Measurements from ENCODE around the gene PRKD2. TPM values are rescaled to one million over a fixed set of nuclear protein-coding genes. Genes with fewer than 3 reads are reported as not detected.
A peak's percentile ranks its signal among the peaks of the same experiment; 100 is the strongest.

Gene PRKD2
- total and polyA plus RNA-seq, 10 of the 15 experiments (the other 5 are each of a cell fraction or from before 2014, with no cell fraction given), result 2.3 to 98.8 (median 32.9) TPM

DNA sequence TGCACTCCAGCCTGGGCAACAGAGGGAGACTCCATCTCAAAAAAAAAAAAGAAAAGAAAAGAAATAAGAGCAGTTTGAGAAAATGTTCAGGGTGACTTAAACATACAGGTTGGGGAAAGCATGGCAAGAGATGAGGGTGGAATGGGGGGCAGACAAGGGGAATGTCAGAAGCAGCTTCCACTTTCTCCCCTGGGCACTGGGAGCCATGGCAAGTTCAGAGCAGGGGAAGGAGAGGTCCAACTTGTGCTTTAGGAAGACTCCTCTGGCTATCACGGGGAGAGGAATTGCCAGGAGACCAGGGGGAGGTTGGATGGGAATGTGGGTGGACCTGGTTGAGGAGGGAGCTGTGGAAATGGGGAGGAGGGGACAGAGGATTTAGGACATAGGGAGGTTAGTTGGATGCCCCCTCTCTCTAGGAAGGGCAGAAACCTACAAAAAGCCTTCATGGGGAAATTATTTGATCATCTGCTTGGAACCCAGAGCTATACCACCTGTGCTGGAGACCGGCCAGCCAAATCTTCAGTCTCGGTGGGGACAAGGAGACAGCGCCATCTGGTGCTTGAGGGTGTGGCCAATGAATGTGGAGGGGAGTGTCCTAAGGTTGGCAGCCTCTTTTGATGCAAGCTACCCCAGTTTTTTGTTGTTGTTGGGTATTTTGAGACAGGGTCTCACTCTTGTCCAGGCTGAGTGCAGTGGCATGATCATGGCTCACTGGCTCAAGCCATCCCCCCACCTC is 36.7 kb upstream of the PRKD2 start:
- Histone ChIP-seq H3K27ac (ENCODE audit: control insufficient read depth, insufficient read depth) (no peak overlapping the region), H3K27me3 (replicated peaks in 1 of 2; ENCODE audit: control insufficient read depth in 2 of 2, insufficient read depth in 2 of 2, low read length in 1 of 2) (no peaks in the 10 kb centered on the region), H3K9ac (ENCODE audit: control insufficient read depth, insufficient read depth, low read length) (no peak overlapping the region), H3K4me3 (no peak overlapping the region), H4K20me1 (ENCODE audit: control insufficient read depth, insufficient read depth) (no peaks in the 10 kb centered on the region; the same call in 1 of the 2 replicates), H3K4me1 (ENCODE audit: control insufficient read depth, insufficient read depth, low read length) (no peaks in the 10 kb centered on the region), H3K4me2 (ENCODE audit: control insufficient read depth, insufficient read depth) (no peak overlapping the region), H3K9me3 (replicated peaks; ENCODE audit: control insufficient read depth, insufficient read depth, low read length) (no peaks in the 10 kb centered on the region), H3K36me3 (ENCODE audit: control insufficient read depth in 2 of 2, insufficient read depth in 2 of 2, low read length in 1 of 2) (no peaks in the 10 kb centered on the region; a peak in 1 of 4 replicates), H2AFZ (ENCODE audit: control insufficient read depth, low read depth, low read length) (no peak overlapping the region), H3K79me2 (ENCODE audit: control insufficient read depth, insufficient read depth, low read length) (no peaks in the 10 kb centered on the region)
- peak; percentile 79 for FAIRE-seq
- CTCF ChIA-PET, result interaction anchor here (0.6 to 8.9 kb wide), 41 partner anchors 8 to 420 kb away, joined by 3 to 134 read pairs (median 5); partner anchors contain the start of genes DACT3 and SLC1A5
- in situ Hi-C loops (cut with MboI) (loop anchor here (5.0 kb wide), 1 partner anchor 89 kb away; no protein-coding TSS in a partner anchor), intact Hi-C loops (cut with micrococcal nuclease; ENCODE audit: unreplicated experiment) (loop anchor here (5.0 kb wide), 1 partner anchor 226 kb away; no protein-coding TSS in a partner anchor)
- RAD21 ChIA-PET (ENCODE audit: unreplicated experiment), result interaction anchor here (0.7 to 1.7 kb wide), 9 partner anchors 35 to 224 kb away, joined by 3 to 19 read pairs (median 5); no protein-coding TSS in a partner anchor
- DNase-seq (ENCODE audit: low read depth, low spot score), result no peak
- SMC1A ChIA-PET (ENCODE audit: uncharacterized antibody, unreplicated experiment), result interaction anchor here (0.5 to 2.2 kb wide), 15 partner anchors 9 to 224 kb away, joined by 3 to 14 read pairs (median 3); no protein-coding TSS in a partner anchor
- WGBS (ENCODE audit: insufficient coverage, insufficient replicate concordance, low lambda C conversion rate, missing lambda C conversion rate), result 16% methylated on average over 4 of the region's 4 CpGs
- peak; percentile 87 for ATAC-seq
- no TSS peak for BruUV-seq (replicated peaks)
- POLR2A ChIA-PET, result interaction anchor here (0.5 to 1.5 kb wide), 3 partner anchors 13 to 1493 kb away, joined by 4 to 8 read pairs (median 5); no protein-coding TSS in a partner anchor
- TF ChIP-seq, protein P1, sequence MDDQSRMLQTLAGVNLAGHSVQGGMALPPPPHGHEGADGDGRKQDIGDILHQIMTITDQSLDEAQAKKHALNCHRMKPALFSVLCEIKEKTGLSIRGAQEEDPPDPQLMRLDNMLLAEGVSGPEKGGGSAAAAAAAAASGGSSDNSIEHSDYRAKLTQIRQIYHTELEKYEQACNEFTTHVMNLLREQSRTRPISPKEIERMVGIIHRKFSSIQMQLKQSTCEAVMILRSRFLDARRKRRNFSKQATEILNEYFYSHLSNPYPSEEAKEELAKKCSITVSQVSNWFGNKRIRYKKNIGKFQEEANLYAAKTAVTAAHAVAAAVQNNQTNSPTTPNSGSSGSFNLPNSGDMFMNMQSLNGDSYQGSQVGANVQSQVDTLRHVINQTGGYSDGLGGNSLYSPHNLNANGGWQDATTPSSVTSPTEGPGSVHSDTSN (IDR thresholded peaks at IDR 0.05; ENCODE audit: insufficient replicate concordance, low read depth, low read length), result no peak
- TF ChIP-seq JUNB (IDR thresholded peaks at IDR 0.05) (no peak), BACH1 (IDR thresholded peaks at IDR 0.05; ENCODE audit: borderline replicate concordance) (no peak), RAD21 (IDR thresholded peaks at IDR 0.05; ENCODE audit: insufficient read depth, low read depth, low read length) (peak; percentile 58), ZBTB40 (IDR thresholded peaks at IDR 0.05; ENCODE audit: borderline replicate concordance) (no peak), SMC3 (IDR thresholded peaks at IDR 0.05; ENCODE audit: borderline replicate concordance, low read length) (peak; percentile 49; the same call in 1 of the 2 replicates), CBX5 (IDR thresholded peaks at IDR 0.05; ENCODE audit: low read depth) (no peak), CTCF (IDR thresholded peaks at IDR 0.05 in 2 of 3, conservative IDR thresholded peaks at IDR 0.05 in 1 of 3; ENCODE audit: control insufficient read depth in 2 of 3, extremely low read depth in 1 of 3, insufficient read depth in 1 of 3, low read depth in 3 of 3, low read length in 3 of 3) (peak; percentile 73 to 76 (median 75)), EZH2 (IDR thresholded peaks at IDR 0.05; ENCODE audit: borderline replicate concordance, control insufficient read depth, low read depth, low read length) (no peak), NFYB (IDR thresholded peaks at IDR 0.05; ENCODE audit: insufficient read depth, low read depth, low read length) (peak; percentile 67), CREM (IDR thresholded peaks at IDR 0.05; ENCODE audit: low read depth) (no peak), SIX5 (IDR thresholded peaks at IDR 0.05; ENCODE audit: low read depth, low read length, severe bottlenecking) (no peak), ZBED1 (IDR thresholded peaks at IDR 0.05; ENCODE audit: borderline replicate concordance) (no peak), TCF7 (IDR thresholded peaks at IDR 0.05; ENCODE audit: borderline replicate concordance) (no peak), RELA (IDR thresholded peaks at IDR 0.05; ENCODE audit: borderline replicate concordance, partially characterized antibody) (no peak)

Data from GM12878 (cell line).